HG03280 (cell line): ENCODE measurements around the gene DDX20.
"Not testable (repeated sequence)": the region's sequence is repeated elsewhere in the genome, so short reads cannot be mapped to it uniquely, and the experiment has no call there.

Experiments
- ATAC-seq: cut with Tn5 transposase; IDR thresholded peaks from one replicate; pipeline ENCODE4 v1.9.1; 2021; ENCODE audit warnings: mild to moderate bottlenecking, moderate library complexity; ENCODE audit not compliant: unreplicated experiment

Gene DDX20

GRCh38 chr1:111786669-111787207 lies 31.0 kb downstream of the DDX20 start:
- no peak for ATAC-seq

GRCh38 chr1:111789142-111789541 lies 33.4 kb downstream of the DDX20 start:
- no peak for ATAC-seq

- ATAC-seq, result no peak
Observed at GRCh38 chr1:111789666-111790316, 34.1 kb downstream of the DDX20 start.

- ATAC-seq, result no peak
Observed at GRCh38 chr1:111791776-111792175, 36.1 kb downstream of the DDX20 start.

- ATAC-seq, result no peak
Observed at GRCh38 chr1:111792249-111792648, 36.5 kb downstream of the DDX20 start.

DNA sequence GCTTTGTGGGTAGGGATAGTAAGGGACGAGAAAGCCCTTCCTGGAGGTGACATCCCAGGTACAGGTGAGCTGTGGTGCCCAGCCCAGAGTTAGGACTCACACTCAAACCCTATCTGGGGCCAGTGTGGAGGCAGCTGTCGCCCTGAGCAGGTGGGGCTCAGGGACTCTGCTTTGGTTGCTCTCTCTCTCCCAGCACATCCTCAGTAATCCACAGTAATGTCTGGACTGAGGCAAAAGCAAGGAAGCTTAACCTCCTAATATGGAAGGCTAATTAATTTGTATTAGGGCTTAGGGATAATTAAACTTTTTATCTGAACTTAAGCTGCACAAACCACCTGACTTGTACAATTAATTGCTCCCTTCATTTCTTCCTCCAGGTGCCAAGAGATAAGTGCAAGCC lies 38.2 kb downstream of the DDX20 start:
- ATAC-seq, result no peak

- ATAC-seq, result no peak
Observed at GRCh38 chr1:111795401-111795800, 39.7 kb downstream of the DDX20 start.

DNA sequence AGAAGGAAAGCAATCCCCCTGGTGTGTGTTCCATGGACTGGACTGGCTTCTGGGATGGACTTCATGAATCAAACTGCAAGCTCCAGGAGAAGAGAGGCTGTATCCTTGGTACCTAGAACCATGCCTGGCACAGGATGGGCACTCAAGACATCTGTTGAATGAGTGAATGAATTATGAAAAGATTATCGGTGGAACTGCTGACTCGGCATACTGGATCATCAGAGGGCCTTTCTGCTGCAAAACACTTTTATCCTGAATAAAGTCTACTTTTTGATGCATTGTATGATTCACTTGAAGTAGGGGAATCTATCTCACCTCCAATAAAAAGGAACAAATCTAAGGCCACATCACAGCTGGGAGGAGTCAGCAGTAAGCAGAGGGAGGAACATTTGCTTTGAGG lies 42.9 kb downstream of the DDX20 start:
- no peak for ATAC-seq

- ATAC-seq, result not testable (repeated sequence)
Observed at GRCh38 chr1:111799722-111800121, 44.0 kb downstream of the DDX20 start.

DNA sequence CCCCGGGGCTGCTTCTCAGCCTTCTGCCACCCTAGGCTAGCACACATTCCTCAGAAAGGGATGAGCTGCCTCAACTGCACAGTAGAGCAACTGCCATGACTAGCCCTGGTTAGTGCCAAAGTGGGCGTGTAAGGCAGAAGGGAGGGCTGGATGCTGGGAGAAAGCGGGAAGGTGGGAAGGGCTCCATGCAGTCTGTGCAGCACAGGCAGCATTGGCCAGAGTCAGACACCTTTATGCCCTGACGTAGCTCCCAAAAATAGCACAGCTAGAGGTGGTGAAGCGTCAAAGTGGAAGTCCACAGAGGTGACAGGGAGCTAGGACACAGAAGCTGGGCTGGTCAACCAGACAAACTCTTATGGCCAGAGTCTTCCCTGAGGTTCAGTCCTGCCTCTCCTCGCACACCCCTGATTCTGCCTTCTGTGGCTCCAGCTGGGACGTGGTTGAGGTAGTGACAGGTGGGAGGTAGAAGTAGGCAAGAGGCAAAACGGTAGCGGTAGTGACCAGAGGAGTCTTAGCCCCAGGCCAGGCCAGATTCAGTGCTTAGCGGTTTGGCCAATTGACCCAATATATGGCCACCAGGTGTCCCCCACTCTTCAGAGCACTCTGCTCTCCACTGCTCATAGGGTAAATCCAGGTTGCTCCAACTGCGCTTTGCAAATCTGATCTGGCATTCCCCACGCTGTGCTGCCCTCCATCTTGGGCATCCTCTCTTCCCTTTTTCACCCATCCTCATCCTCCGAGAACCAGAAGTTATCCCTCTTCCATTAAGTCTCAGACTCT lies 45.6 kb downstream of the DDX20 start:
- no peak for ATAC-seq

DNA sequence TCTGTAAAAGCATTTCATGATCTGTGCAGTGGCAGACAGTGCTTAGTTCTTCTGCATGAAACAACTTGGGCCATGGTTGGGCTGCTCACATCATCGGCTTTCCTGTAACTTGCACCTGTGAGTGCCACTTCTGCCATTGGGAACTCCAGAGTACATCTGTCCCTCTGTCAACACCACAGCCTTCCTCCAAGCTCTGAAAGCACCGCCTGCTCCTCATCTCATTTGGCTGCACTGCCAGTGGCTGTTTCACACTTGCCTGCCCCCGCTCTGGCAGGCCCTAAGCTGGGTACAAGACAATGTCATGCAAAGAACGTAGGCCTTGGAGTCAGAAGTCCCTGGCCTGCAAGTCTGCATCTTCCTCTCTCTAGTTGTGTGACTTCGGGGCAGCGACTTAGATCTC lies 46.4 kb downstream of the DDX20 start:
- no peak for ATAC-seq

DNA sequence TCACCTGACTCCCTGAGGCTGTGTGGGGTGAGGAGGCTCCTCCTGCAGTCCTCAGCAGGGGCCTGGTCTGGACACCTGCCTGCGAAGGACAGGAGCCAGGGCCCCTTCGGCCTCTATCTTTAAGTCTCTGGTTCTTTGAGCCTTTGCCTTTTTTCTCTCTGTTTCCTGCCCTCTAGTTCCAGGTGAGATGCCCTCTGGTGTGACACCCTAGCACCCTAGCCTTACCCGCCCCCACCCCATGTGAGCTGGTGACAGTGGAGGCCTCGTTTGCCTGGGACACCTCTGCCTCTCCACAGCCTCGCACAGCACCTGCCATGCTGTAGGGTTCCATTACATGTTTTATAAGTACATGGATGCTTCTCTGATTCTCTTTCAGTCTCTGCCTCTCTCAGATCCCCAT lies 47.3 kb downstream of the DDX20 start:
- ATAC-seq, result no peak

GRCh38 chr1:111803951-111804350 lies 48.2 kb downstream of the DDX20 start:
- no peak for ATAC-seq

GRCh38 chr1:111804776-111805175 lies 49.1 kb downstream of the DDX20 start:
- ATAC-seq, result no peak

GRCh38 chr1:111805251-111805650 lies 49.5 kb downstream of the DDX20 start:
- no peak for ATAC-seq

DNA sequence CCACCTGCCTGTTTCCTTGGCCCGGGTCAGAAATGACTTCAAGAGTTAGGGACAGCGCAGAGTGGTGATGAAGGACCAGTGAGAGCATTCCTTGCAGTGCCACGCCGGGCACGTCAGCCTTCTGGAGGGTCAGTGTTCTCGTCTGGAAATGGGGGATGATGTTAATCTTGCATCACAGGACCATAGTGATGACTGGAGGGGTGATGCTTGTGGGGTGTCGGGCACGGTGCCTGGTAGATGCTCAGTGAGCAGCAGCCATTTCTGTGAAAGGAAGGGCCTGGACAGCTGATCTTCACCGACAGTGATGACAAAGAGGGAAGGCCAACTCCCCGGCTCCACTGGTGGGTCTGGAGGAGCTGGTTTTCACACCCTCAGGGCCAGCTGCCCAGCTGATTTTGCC lies 56.2 kb downstream of the DDX20 start:
- ATAC-seq, result no peak

DNA sequence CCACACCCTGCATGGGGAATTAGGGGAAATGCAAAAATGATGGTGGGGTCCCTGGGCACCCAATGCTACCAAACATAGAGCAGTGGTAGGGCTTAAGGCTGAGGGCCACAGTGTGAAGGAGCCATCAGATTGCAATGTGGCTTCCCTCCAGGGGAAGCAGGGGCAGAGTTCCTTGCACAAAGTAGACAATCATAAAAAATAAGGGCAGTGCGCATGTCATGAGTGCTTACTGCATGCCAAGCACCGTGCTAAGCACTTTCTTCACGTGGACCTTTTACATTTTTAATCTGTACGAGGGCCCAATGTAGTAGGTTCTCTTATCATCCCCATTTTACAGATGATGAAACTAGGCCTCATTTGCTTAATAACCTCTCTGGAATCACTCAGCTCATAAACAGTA lies 56.6 kb downstream of the DDX20 start:
- no peak for ATAC-seq

GRCh38 chr1:111813440-111814304 lies 58.0 kb downstream of the DDX20 start:
- no peak for ATAC-seq

GRCh38 chr1:111814305-111814628 lies 58.6 kb downstream of the DDX20 start:
- ATAC-seq, result no peak

GRCh38 chr1:111814642-111815041 lies 58.9 kb downstream of the DDX20 start:
- ATAC-seq, result no peak
